Measurements from ENCODE around the gene CACNA1A.
A peak's percentile ranks its signal among the peaks of the same experiment; 100 is the strongest.
"Not testable (repeated sequence)": the region's sequence is repeated elsewhere in the genome, so short reads cannot be mapped to it uniquely, and the experiment has no call there.

Gene CACNA1A

DNA sequence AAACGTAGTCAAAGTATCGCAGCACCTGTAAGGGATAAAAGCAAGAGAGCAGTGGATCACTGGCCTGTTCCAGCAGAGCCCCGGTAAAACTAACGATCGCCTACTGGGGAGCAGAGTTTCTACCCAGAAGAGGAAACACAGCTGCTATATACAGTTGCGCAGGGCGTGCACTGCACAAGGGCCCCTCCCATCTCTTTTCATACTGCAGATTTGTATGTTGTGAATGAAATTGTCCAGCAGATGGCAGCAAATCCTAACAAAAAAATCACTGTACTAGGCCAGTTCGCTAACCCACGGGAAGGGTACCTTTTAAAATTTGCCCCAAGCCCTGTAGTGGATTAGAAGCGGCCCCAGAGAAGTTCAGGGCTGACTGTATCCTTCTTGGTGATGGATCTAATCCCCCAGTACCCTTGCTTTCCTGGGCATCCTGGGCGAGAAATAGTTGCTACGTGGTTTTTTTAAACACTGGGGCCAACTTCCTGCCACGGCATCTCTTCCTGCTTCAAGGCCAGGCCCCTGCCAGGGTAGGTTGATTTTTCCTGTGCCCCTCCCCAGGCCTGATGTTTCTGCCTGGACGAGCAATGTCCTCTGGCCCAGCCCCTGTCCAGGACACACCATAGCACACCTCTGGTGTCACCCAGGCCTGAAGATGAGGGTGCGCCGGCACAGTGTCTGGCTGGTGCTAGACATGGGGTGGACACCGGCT is 229.0 kb downstream of the CACNA1A start:
- DNase-seq (ENCODE audit: low spot score) = peak; percentile 86

DNA sequence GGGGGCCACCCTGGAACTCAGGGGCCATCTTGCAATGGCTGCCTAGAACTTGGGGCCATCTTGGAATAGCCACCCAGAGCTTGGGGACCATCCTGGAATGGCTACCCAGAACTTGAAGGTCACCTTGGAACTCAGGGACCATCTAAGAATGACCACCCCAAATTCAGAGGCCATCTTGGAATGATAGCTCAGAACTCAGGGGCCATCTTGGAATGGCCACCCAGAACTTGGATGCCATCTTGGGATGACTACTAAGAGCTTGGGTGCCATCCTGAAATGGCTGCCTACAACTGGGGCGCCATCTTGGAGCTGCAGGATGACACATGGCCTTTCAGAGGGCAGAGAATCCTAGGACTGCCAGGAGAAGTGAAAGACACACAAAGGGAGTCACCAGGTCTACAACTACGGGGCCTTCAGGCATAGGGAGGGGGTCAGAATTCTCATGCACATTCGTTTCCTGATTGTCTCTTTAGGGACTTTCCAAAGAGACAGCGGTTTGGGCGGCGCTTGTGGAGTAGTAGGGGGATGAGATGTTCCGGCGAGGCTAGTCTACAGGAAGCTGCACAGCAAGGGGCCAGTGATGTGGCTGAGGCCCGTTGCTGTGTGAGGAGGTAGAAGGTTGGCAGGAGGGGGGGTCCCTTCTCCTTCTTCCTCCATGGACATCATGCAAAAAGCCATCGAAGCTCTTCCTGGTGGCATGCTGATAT is 231.1 kb downstream of the CACNA1A start:
- no peak for DNase-seq (ENCODE audit: low spot score)

DNA sequence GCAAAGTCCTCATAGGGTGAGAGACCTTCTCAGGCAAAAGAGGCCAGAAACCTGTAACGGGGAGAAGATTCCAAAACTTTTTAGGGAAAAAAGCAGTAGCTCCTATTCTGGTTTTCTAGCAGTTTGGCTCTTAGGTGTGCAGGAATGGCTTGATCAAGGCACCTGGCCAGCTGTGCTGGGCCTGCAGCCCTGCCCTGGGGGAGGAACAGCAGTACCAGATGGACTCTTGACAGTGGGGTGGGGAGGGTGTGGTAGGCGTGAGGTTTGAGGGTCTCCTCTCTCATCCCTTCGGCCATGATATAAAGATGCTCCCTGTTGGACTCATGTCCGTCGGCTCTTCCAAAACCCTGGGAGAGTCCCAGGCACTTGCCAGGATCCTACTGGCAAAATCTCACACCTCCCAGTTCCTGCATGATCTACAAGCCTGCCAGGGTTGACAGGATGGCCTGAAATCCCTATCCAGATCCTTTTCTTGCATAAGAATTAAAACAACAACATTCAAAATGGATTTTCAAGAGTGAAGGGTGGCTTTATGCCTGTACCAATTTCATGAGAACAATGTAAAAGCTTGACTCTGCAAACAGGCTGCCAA is 235.7 kb downstream of the CACNA1A start:
- DNase-seq (ENCODE audit: low spot score) = no peak

DNA sequence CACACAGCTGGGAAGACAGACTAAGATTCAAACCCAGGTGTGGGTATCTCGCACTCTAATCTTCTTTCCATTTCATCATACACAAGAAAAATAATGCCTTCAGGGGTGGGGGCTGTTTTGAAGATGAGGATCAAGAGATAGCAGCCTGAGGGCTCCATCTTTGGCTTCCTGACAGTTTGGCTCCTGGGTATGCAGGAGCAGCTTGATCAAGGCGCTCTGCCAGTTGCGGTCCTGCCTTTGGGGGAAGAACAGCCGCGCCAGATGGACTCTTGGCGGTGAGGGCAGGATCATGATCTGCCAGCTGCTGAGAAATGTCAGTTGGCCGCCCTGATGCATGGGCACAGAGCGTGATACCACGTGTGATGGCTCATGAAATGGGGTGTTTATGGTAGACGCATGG is 236.9 kb downstream of the CACNA1A start:
- DNase-seq (ENCODE audit: low spot score) = no peak

DNA sequence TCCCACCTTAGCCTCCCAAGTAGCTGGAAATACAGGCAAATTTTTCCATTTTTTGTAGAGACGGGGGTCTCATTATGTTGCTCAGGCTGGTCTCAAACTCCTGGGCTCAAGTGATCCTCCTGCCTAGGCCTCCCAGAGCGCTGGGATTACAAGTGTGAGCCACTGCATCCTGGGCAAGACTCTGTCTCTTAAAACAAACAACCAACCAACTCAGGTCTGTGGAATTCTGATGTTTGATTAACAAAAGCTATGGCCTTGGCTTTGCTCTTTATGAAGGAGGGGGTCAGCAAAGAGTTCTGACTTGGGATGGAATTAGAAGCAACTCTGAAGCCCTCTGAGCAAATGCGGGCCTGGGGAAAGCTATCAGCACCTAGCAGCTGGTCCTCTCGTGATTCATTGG is 238.4 kb downstream of the CACNA1A start:
- DNase-seq (ENCODE audit: low spot score) = no peak

DNA sequence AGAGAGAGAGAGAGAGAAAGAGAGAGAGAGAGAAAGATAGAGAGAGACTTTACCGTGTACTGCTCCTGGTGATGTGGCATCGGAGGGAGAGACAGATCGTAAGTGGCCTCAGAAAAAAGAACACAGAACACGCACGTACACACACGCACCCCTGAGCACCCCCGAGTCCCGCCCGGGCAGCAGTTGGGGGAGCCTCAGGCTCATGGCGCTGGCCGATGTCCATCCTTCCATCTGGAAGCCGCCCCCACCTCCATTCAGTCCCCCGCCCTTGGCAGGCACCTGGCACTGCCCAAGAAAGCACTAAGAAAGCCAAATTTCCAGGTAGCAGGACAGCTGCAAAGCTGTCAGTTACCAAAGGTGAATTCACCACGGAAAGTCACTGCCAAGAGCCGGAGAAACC is 239.1 kb downstream of the CACNA1A start:
- no peak for DNase-seq (ENCODE audit: low spot score)

DNA sequence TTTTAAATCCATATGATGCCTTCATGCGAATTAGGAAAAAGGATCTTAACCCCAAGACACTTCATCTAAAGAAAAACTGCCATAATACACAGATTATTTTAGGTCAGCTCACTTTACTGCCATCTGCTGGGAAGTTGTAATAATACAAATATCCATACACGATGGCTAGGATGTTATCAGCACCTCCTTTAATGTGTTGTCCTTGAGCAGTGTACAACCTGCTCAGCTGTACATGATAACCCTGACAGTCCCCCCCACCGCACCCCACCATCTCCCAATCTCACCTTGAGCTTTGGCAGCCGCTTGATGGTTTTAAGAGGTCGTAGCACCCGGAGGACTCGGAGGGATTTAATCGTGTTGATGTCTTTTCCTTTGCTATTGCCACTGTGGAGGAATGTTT is 243.8 kb downstream of the CACNA1A start:
- DNase-seq (ENCODE audit: low spot score) = peak; percentile 71

DNA sequence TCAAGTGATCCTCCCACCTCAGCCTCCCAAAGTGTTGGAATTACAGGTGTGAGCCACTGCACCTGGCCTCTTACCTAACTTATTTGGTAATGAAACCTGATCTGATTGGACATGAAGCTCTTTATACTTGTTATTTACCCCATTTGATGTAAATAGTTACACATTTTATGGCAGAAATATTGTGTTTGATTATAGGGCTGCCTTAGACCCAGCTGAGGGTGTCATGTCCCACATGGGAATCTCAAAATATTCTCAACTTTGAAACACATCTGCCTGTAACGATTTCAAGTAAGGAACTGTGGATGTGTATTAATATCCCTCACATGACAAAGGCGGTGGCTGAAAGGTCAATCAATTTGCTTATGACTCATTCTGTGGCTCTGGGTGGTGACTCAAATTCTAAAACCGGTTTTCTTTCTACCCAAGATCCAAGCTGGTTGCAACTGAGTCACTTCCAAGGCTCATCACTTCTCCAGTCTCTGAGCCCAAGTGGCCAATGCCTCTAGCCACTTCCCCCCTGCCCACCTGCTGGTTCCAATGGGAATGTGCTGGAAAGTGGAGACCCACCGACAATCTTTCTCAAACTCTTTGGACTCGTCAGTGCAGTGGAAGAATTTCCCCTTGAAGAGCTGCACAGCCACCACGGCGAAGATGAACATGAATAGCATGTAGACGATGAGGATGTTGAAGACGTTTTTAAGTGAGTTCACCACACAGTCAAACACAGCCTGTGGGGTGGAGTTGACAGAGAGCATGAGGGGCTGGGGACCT is 245.2 kb downstream of the CACNA1A start:
- peak; percentile 97 for DNase-seq (ENCODE audit: low spot score)

DNA sequence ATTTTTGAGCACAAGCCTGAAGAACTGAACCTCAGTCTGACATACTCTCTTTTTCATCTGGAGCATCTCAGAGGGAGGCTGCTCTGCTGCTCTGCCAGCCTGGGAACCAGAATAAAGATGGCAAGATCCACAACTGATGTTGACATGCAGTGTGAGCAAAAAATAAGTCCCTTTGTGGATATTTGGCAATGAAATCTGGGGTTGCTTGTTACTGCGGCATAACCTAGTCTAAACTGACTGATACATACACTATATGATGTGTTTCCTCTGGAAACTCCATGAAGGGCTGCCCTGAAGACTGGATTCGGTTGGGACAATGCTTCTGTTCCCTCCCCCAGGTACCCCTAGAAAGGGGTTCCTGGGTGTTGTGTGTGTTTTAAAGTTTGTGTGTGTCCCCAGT is 249.4 kb downstream of the CACNA1A start:
- DNase-seq (ENCODE audit: low spot score) = no peak

DNA sequence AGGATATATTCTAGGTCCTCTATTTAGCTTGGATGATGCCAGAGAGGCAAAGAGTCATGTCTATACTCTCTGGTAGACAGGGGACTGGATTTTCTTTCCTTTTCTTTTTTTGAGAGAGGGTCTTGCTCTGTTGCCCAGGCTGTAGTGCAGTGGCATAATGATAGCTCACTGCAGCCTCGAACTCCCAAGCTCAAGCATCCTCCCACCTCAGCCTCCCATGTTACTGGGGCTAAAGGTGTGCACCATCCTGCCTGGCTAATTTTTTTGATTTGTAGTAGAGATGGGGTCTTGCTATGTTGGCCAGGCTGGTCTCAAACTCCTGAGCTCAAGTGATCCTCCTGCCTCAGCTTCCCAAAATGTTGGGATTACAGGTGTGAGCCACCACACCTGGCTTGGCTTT is 249.9 kb downstream of the CACNA1A start:
- not testable (repeated sequence) for DNase-seq (ENCODE audit: low spot score)

DNA sequence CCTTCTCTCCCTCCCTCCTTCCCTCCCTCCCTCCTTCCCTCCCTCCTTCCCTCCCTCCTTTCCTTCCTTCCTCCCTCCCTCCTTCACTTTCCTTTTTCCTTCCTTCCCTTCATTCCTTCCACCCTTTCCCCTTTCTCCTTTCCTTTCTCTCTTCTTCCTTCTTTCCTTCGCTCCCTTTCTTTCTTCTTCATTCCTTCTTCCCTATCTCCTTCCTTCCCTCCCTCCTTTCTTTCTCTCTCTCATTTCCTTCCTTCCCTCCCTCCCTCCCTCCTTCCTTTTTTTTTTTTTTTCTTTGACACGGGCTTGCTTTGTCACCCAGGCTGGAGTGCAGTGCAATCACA is 250.6 kb downstream of the CACNA1A start:
- DNase-seq (ENCODE audit: low spot score) = no peak

DNA sequence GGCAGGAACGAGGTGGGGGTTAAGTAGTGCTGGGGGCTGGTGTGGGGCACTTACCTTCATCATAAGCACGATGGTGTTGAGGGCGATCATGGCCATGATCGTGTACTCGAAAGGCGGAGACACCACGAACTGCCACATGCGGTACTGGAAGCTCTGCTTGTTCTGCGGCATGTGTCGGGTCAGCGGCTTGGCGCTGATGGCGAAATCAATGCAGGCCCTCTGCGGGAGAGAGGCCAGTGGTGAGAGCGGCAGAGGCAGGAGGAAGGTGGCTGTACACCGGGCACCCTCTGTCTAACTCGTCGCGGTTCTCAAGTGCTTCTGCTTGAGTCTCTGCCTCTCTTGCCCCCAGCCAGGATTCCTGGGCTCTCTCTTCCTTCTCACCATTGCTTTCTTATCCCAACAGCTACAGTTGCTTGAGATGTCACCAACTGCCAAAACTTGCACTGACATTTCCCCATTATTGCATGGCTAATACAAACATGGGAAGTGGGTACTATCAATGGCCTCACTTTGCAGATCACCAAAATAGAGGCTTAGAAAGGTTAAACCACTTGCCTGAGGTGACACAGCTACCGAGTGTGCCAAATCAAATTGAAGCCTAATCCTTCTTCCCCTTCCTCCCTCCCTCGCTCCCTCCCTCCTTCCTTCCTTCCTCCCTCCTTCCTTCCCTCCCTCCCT is 251.1 kb downstream of the CACNA1A start:
- no peak for DNase-seq (ENCODE audit: low spot score)

DNA sequence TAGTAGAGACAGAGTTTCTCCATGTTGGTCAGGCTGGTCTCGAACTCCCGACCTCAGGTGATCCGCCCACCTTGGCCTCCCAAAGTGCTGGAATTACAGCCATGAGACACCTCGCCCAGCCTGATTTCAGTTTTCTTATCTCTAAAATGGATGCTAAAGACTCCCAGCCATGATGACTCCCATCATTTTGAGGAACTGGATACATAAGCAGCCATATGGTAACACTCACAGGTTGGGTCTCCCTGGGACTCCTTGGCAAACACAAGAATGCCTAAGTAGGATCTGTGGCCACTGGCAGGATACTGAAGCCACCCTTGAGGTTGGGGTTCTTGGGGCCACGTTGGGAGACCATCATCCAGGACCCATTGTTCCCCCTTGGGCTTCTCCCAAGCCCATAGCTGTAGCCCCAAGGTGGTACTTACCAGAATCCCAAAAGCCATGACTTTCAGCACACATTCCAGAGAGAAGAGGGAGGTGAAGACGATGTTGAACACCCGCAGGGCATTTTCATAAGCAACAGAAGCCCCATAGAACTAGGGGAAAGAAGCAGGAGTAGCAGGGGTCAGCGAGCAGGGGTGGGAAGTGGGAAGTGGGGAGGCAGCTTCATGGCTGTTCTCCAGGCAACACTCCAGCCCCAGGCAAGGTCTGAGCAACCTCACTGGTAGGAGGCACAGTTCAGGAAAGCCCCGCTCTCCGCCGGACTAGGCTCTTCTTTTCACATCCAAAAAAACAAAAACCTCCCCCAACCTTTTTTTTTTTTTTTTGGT is 253.5 kb downstream of the CACNA1A start:
- no peak for DNase-seq (ENCODE audit: low spot score)

DNA sequence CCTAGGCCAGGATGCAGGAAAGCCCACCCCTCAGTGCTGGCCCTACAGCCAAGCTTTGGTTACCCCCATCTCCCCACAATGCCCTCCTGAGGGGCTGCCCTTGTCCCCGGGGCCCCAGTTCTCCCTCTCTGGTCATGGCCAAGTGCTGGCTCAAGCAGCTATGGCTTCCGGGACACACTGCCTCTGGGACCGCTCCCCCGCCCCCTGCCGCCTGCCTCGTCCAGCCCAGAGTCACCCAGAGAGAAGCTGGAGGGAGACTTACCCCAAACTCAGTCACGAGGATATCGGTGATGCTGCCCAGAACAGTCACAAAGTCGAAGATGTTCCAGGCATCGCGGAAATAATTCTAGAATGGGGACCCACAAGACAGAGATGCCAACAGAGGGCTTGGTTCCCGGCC is 261.4 kb downstream of the CACNA1A start:
- no peak for DNase-seq (ENCODE audit: low spot score)

DNA sequence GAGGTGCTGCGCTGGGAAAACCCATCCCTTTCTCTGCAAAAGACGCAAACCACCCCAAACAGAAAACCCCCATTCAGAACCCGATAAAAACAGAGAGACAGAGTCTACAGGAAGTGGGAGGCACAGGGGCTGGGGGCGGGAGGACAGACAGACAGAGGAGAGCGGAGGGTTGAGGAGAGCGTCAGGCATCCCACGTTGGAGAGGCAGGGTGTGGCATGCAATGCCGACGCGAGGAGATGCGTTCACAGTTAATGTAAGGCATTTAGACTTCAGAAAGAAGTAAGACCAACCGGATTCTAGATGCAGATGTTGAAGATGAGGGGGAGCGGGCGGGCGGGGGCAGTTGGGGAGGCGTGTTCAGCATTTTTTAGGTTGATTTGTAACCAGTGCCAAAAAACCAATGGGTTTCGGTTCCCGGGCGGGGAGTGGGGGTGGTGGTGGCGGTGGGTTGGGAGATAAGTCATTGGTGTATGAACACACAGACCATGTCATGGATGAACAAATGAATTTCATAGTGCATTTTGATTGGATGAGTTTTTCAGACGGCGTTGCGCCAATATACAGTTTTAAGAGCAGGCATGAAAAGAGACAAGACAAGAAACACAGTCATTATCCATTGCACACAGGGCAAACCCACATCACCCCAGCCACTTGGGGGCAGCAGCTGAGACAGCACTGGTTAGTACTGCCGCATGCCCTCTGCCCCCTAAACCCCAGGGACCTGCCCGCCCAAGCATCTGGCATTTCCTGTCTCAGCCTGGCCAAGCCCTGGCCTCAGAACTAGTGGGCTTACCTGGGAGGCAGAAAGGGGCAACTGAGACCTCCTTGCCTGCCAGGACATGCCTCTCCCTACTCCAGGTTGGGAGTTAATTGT is 264.8 kb downstream of the CACNA1A start:
- DNase-seq (ENCODE audit: low spot score) = no peak

DNA sequence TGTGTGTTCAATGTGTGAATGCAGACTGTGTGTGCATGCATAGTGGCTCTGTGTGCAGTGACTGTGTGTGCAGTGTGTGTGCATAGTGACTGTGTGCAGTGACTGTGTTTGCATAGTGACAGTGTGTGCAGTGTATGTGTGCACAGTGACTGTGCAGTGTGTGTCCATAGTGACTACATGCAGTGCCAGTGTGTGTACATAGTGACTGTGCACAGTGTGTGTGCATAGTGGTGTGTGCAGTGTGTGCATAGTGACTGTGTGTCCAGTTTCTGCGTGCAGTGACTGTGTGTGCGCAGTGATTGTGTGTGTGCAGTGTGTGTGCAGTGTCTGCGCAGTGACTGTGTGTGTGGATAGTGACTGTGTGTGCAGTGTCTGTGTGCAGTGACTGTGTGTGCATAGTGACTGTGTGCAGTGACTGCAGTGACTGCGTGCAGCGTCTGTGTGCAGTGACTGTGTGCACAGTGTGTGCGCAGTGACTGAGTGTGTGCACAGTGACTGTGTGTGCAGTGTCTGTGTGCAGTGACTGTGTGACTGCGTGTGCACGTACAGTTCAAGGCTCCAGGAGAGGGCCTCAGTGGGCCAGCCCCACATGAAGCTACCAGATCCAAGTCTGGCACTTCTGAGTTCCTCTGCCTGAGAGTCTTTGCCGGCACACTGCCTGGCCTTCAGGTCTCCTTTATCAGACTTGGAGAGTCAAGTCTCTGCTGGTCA is 265.8 kb downstream of the CACNA1A start:
- DNase-seq (ENCODE audit: low spot score) = no peak

DNA sequence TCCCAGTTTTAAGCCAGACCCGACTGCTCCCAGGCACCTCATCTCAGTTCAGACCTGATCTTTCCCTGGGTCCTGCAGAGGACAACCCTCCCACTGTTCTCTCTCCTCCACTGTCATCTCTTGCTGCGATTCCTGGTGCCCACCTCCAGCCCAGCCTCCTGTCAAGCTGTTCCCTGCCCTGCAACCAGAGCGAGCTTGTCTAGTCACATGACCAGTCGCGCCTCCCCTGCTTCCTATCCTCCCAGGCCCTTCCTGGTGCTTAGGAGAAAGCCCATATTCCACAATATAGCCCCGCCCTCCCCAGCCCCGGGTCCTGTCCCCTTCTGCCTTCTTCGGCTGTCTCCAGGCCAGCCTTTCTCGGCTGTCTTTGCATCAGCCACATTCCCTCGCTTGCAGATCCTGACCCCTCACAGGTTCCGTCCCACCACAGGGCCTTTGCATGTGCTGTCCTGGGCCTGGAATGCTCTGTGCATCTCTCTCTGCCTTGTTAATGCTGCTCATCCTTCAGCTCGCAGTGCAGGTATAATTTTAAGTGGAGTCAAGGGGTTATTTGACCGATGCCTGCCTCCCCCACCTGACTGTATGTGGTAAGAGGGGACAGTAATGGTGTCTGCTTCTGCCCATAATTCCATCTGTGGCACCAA is 267.3 kb downstream of the CACNA1A start:
- no peak for DNase-seq (ENCODE audit: low spot score)

DNA sequence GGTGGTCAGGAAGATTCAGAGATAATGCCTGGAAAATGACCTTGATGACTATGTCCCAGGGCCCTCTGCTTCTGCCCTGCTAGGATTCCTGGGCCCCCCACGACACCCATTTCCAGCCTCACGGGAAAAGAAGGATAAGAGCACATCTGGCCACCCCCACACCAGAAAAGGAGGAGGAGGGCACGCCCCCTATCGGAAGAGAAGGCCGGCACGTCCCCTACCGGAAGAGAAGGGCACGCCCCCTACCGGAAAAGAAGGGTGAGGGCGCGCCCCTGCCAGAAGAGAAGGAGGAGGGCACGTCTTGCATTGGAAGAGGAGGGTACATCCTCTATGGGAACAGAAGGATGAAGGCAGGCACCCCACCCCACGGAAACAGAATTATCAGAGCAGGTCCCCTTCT is 271.8 kb downstream of the CACNA1A start:
- DNase-seq (ENCODE audit: low spot score) = no peak

DNA sequence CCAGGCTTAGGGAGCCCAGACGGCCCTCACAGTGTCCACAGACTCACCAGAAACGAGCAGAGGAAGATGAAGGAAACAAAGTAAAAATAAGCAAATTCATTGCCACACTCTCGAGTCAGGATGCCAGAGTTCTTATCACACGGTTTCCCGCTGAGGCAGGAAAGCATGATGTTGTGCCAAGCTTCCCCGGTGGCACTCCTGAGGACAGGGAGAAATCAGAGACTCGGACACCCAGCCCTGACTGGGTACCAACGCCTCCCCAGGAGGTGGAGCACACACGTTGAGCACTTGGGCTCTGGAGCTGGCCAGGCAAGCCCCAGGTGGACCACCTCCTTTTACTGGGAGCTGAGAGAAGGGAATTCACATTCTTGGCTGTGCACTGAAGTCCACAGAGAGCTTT is 274.6 kb downstream of the CACNA1A start:
- no peak for DNase-seq (ENCODE audit: low spot score)
